Omental fat pad (tissue), 4 donors: ENCODE measurements around the gene SUCNR1. TPM values are rescaled to one million over a fixed set of nuclear protein-coding genes. Genes with fewer than 3 reads are reported as not detected.
A peak's percentile ranks its signal among the peaks of the same experiment; 100 is the strongest.

ENCODE experiments used
- ATAC-seq: fragments of 150-250 bp; one replicate; pipeline ENCODE4 v1.9.1; 2016; ENCODE audit warnings: mild to moderate bottlenecking, moderate library complexity; ENCODE audit not compliant: low FRiP score
- DNase-seq: peaks from one replicate; pipeline ENCODE4 v3.0.0-alpha.2; 2019; ENCODE audit warnings: low spot score
- total RNA-seq, 4 donors: library from RNA; depleted of rRNA; stranded (reverse); fragments of >200 nt; gene quantifications; one replicate each; pipeline ENCODE4 v1.1.0, GENCODE V29; 2016
- TF ChIP-seq, protein P1 (sequence below), 3 donors: fragments of 450-650 bp; IDR thresholded peaks; one replicate each; pipeline ENCODE4 v1.5.1; 2016 to 2017; ENCODE audit warnings: antibody characterized with exemption in 3 of 3, mild to moderate bottlenecking in 3 of 3, moderate library complexity in 2 of 3

SUCNR1 gene, protein sequence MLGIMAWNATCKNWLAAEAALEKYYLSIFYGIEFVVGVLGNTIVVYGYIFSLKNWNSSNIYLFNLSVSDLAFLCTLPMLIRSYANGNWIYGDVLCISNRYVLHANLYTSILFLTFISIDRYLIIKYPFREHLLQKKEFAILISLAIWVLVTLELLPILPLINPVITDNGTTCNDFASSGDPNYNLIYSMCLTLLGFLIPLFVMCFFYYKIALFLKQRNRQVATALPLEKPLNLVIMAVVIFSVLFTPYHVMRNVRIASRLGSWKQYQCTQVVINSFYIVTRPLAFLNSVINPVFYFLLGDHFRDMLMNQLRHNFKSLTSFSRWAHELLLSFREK
- 1 to 10 TPM; 1.1 to 2.8 (median 2.5) TPM for total RNA-seq

DNA sequence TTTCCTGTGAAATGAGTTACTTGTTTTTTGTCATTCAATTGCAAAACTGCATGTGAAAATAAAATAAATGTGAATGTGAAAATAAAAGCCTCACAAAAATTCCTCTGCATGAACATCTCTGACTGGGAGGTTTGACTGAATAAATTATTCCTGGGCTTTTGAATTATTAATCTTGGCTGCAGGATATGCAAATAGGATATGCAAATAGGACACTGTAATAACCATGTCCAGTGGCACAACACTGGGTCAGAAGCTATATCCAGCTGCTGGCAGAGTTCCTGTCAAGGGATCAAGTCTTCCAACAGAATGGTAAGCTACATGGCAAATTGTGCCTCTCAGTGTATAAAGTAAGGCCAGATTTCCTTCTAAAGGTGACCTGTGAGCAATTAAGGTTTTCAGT is at the start of gene SUCNR1:
TSS of gene SUCNR1 (plus strand) at position 246 of the 400 bp plus-strand sequence. CDS start 6,250 bp downstream, outside the sequence.
- ATAC-seq, result no peak
- DNase-seq, result no peak
- TF ChIP-seq, protein P1, sequence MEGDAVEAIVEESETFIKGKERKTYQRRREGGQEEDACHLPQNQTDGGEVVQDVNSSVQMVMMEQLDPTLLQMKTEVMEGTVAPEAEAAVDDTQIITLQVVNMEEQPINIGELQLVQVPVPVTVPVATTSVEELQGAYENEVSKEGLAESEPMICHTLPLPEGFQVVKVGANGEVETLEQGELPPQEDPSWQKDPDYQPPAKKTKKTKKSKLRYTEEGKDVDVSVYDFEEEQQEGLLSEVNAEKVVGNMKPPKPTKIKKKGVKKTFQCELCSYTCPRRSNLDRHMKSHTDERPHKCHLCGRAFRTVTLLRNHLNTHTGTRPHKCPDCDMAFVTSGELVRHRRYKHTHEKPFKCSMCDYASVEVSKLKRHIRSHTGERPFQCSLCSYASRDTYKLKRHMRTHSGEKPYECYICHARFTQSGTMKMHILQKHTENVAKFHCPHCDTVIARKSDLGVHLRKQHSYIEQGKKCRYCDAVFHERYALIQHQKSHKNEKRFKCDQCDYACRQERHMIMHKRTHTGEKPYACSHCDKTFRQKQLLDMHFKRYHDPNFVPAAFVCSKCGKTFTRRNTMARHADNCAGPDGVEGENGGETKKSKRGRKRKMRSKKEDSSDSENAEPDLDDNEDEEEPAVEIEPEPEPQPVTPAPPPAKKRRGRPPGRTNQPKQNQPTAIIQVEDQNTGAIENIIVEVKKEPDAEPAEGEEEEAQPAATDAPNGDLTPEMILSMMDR (IDR thresholded peaks at IDR 0.05), result no peak

DNA sequence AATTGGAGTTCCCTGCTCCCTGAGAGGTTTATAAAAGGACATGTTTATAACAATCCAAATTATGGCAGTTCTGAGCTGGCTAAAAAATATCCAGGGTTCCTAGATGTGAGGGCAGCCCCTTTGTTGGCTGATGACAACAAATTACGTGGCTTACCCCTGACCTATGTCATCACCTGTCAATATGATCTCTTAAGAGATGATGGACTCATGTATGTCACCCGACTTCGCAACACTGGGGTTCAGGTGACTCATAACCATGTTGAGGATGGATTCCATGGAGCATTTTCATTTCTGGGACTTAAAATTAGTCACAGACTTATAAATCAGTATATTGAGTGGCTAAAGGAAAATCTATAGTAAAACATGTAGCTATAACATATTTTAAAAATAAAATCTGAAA is 45.6 kb upstream of the SUCNR1 start:
- ATAC-seq, result no peak
- TF ChIP-seq, protein P1 (IDR thresholded peaks at IDR 0.05), result no peak
- no peak for DNase-seq

DNA sequence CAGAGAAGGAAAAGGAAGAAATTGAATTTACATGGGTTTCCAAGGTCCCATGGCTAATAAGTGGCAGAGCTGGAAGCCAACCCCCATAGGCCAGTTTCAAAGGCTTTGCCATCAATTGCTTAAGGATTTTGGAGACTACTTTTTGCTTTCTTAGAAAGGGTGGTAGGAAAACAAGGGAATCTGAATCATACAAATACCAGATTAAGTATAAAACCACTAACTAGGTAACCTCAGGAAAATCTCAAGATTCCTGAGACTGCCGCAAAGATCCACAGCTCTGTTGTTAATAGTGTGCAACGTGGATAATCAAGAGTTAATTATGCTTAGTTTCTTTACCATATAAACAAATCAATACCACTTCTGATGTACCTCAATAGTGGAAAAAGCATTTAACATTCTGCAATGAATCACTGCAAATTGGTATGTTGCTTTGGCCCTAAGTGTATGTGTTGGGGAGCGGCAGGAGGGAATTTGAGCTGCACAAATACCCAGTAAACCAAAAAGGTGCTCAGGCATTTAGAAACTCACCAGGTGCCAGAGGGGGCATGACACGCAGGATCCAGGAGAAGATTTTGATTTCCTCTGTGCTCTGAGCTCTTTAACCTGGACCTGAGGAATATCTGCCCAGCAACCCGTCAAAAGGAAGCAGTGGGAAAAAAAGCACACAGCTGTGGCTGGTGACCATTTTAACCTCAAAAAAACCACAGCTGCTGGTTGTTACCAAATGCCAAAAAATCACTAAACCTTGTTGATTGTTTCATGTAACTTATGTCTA is 37.5 kb upstream of the SUCNR1 start:
- ATAC-seq, result no peak
- DNase-seq, result no peak
- TF ChIP-seq, protein P1 (IDR thresholded peaks at IDR 0.05), result no peak

DNA sequence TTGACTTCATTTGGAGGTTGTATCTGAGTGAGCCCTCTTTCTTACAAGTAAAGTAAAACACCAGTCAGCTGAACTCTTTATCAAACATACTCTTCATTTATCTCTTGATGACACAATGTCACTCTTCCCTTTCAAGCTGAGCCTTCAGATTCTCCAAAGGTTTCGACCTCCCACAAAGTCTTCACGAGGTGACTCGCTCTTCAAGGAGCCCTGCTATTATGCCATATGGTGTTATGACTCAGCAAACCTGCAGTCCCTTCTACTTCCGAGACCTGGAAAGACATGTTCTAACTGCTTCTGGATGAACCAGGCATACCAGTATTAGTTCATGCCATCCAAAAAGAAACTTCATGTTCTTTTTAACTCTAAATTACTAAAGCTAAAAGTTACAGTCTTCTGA is 36.4 kb upstream of the SUCNR1 start:
- ATAC-seq, result peak; percentile 89

DNA sequence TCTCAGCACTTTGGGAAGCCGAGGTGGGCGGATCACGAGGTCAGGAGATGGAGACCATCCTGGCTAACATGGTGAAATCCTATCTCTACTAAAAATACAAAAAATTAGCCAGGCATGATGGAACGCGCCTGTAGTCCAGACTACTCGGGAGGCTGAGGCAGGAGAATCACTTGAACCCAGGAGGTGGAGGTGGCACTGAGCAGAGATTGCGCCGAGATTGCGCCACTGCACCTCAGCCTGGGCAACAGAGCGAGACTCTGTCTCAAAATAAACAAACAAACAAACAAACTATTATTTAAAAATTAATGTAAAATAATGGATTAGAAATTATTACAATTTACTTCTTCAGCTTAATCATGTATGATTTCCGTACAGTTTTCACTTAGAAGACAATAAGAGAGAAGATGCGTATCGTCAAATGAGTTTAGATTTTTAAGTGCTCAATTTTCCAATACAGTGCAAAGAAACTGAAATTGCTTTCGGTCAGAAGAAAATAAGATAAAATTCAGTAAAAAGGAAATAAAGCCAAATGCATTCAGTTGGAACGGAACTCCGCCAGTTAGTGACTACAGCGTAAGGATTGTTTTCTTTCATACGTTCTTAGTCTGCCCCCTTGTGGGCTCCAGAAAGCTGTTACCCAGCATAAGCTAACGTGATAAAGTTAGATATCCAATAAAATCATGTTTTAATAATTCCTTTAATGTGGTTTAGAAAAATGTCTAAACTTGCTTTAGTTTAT is 34.7 kb upstream of the SUCNR1 start:
- TF ChIP-seq, protein P1 (IDR thresholded peaks at IDR 0.05), result no peak
- ATAC-seq (no peak), DNase-seq (no peak)

More for the DNA sequence above, 36.4 kb upstream of the SUCNR1 start:
- DNase-seq, result no peak
- TF ChIP-seq, protein P1 (IDR thresholded peaks at IDR 0.05), result no peak

DNA sequence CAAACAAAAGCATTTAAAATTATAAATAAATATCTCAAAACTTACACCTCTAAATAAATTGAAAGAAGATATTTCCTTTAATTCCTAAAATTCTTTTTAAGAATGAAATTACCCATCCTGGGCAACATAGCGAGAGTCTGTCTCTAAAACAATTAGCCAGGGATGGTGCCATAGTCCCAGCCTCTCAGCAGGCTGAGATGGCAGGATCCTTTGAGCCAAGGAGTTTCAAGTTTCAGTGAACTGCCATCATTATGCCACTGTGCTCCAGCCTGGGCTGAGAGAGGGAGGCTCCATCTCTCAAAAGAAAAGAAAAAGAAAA is 34.2 kb upstream of the SUCNR1 start:
- ATAC-seq (no peak), DNase-seq (no peak)
- TF ChIP-seq, protein P1 (IDR thresholded peaks at IDR 0.05), result no peak
